Measurements from ENCODE around the gene GGNBP2.
"Not testable (repeated sequence)": the region's sequence is repeated elsewhere in the genome, so short reads cannot be mapped to it uniquely, and the experiment has no call there.

Gene GGNBP2

GRCh38 chr17:36544307-36545076 lies at the start of gene GGNBP2:
TSS of gene GGNBP2 (plus strand) at chr17:36544919. CDS start at chr17:36545725, 806 bp downstream.
- peak; percentile 77 to 92 (median 90) for DNase-seq (ENCODE audit: low read depth in 3 of 3)

- DNase-seq (ENCODE audit: low read depth in 3 of 3) = no peak
Observed at GRCh38 chr17:36495076-36495578, 49.6 kb upstream of the GGNBP2 start.

GRCh38 chr17:36496018-36496789 lies 48.5 kb upstream of the GGNBP2 start:
- no peak for DNase-seq (ENCODE audit: low read depth in 3 of 3)

- DNase-seq (ENCODE audit: low read depth in 3 of 3) = no peak
Observed at GRCh38 chr17:36498155-36498554, 46.6 kb upstream of the GGNBP2 start.

GRCh38 chr17:36498560-36499300 lies 46.0 kb upstream of the GGNBP2 start:
- DNase-seq (ENCODE audit: low read depth in 3 of 3) = no peak

GRCh38 chr17:36500745-36501225 lies 43.9 kb upstream of the GGNBP2 start:
- DNase-seq (ENCODE audit: low read depth in 3 of 3) = no peak

- no peak for DNase-seq (ENCODE audit: low read depth in 3 of 3)
Observed at GRCh38 chr17:36501351-36501750, 43.4 kb upstream of the GGNBP2 start.

GRCh38 chr17:36501963-36502362 lies 42.8 kb upstream of the GGNBP2 start:
- no peak for DNase-seq (ENCODE audit: low read depth in 3 of 3)

- DNase-seq (ENCODE audit: low read depth in 3 of 3) = no peak
Observed at GRCh38 chr17:36503456-36504155, 41.1 kb upstream of the GGNBP2 start.

- no peak for DNase-seq (ENCODE audit: low read depth in 3 of 3)
Observed at GRCh38 chr17:36504156-36504545, 40.6 kb upstream of the GGNBP2 start.

GRCh38 chr17:36505171-36505570 lies 39.5 kb upstream of the GGNBP2 start:
- no peak for DNase-seq (ENCODE audit: low read depth in 3 of 3)

GRCh38 chr17:36506249-36506826 lies 38.4 kb upstream of the GGNBP2 start:
- no peak for DNase-seq (ENCODE audit: low read depth in 3 of 3)

- no peak for DNase-seq (ENCODE audit: low read depth in 3 of 3)
Observed at GRCh38 chr17:36506831-36507230, 37.9 kb upstream of the GGNBP2 start.

- DNase-seq (ENCODE audit: low read depth in 3 of 3) = no peak
Observed at GRCh38 chr17:36507266-36507665, 37.5 kb upstream of the GGNBP2 start.

- DNase-seq (ENCODE audit: low read depth in 3 of 3) = not testable (repeated sequence)
Observed at GRCh38 chr17:36508439-36508838, 36.3 kb upstream of the GGNBP2 start.

GRCh38 chr17:36509272-36509985 lies 35.3 kb upstream of the GGNBP2 start:
- no peak for DNase-seq (ENCODE audit: low read depth in 3 of 3)

GRCh38 chr17:36510636-36511035 lies 34.1 kb upstream of the GGNBP2 start:
- DNase-seq (ENCODE audit: low read depth in 3 of 3) = no peak

GRCh38 chr17:36511216-36511615 lies 33.5 kb upstream of the GGNBP2 start:
- DNase-seq (ENCODE audit: low read depth in 3 of 3) = no peak

- no peak for DNase-seq (ENCODE audit: low read depth in 3 of 3)
Observed at GRCh38 chr17:36512641-36513040, 32.1 kb upstream of the GGNBP2 start.

GRCh38 chr17:36514856-36515255 lies 29.9 kb upstream of the GGNBP2 start:
- DNase-seq (ENCODE audit: low read depth in 3 of 3) = no peak

Data from stimulated activated CD4-positive, alpha-beta T cell treated with anti-CD3 and anti-CD28 coated beads, TNF-alpha, amount 100 ng/mL, for 4 hours (primary cell).